ENCODE measurements around the gene ATP11A.

The ATP11A gene

DNA sequence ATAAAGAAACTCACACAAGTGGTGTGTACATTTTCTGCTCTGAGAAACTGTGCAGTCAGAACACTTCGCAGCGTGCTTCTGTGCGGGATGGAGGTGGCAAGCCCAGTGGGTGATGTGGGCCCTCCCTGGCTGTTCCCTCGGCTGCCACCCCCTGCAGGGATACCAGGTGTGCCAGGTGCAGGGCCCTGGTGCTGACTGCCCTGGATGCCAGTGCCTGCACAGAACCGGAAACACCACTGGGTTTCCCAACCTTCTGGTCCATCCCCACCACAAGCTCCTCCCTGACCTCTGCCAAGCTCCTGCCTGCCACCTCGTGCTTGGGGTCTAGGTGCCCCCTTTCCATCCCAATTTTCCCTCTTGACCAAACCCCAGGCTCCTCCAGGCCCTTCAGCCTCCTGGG lies 197.3 kb downstream of the ATP11A start:
- DNase-seq = no peak

DNA sequence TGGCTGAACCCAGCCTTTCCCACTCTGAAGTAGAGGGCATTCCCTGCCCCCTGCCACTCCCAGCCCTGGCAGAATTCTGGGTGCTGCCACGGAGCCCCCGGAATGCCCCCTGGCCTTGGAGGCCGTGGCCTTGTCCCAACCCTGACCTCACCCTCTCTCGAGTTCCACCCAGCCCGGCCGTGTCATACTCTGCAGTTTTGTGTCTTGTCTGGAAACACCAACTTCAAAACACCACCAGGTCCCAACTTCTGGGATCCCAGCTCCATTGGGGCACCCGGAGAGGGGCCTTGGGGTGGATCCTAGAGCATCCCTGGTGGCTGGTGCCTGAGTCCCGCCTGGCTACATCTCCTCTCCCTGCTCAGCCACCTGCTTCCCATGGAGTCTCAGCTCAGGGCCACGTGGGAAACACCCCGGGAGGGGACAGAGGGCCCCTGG lies 197.7 kb downstream of the ATP11A start:
- no peak for DNase-seq

DNA sequence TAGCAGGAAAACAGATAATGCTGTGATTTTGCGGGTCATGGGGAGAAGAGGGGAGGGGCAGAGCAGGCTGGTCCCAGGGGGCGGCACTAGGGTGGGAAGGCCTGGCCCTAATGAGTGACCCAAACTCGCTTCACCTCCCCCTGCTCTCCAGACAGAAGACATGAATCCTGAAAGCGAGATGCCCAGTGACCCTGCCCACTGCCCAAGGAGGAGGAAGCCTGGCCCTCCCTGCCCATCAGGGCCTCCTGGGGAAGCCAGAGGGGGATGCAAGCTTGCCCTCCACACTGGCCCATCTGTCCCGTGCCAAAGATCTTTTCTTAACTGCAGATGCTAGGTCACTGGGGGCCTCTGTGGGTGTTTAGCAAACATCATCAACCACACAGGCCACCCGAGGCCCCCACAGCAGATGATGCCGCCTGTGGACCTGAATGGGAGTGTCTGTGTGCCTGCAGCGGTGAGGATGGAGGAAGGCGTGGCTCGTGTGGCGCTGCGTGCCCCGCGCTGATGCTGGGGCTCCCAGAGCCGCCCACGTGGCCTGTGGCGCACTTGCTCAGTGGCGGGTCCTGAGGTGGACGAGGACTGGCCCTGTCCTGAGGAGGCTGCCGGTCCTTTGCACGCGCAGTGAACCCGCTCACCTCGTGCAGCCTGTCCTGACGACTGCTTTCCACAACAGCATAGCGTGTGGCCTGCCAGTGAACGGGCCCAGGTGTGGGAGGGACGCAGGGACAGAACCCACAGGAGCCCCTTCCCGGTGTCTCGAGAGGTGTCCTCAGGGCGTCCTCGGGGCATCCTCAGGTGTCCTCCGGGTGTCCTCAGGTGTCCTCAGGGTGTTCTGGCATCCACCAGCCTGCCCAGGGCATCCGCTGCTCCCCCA lies 198.6 kb downstream of the ATP11A start:
- DNase-seq = no peak

- DNase-seq = no peak
Measured at GRCh38 chr13:112889351-112890290, 199.8 kb downstream of the ATP11A start.

DNA sequence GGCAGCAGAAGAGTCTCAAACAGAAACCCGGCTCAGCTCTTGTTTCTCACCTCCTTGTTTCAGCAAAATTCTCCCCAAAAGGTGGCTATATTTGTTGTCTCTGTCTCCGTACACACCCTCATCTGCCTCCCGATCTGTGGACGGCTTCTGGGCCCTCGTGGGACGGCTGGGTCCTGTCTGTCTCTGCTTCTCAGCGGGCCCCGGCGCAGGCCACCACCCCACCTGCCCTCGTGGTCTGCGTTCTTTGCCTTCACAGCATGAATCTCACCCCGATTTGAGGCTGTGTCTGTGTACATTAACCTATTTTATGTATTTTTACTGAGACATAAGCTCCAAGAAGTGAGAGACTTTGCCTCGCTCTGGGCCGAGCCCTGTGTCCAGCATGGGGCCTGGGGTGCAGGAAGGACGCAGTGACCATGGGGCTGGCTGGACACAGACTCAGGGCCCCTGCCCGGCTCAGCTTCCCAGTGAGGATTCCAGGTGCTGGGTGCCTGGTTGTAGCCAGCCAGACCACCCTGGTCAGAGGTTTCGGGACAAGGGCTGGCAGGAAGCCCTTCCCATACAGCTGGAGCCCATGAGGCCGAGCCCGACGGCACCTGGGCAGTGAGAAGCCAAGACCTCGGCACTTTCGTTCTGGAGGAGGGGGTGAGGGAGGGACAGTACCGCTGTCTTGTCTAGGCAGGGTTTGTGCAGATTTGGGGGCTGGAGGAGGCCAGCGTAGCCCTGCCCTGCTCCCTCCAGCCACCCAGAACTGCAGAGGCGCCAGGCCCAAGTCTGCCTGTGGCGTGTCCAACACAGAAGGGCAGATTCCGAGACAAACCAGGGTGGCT lies 200.7 kb downstream of the ATP11A start:
- no peak for DNase-seq

GRCh38 chr13:112891477-112892401 lies 201.9 kb downstream of the ATP11A start:
- DNase-seq = no peak

DNA sequence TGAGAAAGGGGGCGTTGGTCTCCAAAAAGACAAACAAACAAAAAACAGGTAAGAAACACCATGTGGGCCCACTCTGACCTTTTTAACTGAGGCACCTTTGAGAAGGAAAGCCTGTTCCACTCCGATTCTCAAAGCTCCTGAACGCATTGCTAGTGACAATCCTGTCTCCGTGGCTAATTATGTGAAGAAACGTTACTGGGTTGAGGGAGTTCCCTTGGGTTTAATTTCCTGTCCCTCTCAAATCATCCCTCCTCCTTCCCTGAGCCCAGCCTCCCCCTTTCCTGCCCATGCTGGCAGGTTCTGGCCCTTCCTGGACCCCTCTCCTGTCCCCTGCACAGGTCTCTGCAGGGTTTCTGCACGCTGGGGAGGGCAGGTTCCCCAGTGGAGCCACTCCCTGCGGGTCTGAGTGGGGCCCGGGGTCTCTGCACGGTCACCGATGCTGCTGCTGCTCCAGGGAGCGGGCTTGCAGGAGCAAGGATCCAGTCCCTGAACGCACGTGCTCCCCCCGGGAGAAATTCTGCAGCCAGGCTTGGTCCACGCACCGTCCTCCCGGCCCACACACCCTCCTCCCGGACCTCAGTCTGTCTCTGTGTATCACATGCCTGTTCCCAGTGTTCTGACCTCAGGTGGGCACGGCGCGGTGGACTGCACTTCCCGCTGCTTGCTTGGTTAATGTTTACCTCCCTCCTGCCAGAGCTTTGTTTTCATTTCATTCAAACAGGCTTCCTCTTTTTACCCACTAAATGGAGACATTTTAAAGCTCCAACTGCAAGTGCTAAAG lies 202.8 kb downstream of the ATP11A start:
- no peak for DNase-seq

GRCh38 chr13:112893207-112893569 lies 203.3 kb downstream of the ATP11A start:
- DNase-seq = no peak

DNA sequence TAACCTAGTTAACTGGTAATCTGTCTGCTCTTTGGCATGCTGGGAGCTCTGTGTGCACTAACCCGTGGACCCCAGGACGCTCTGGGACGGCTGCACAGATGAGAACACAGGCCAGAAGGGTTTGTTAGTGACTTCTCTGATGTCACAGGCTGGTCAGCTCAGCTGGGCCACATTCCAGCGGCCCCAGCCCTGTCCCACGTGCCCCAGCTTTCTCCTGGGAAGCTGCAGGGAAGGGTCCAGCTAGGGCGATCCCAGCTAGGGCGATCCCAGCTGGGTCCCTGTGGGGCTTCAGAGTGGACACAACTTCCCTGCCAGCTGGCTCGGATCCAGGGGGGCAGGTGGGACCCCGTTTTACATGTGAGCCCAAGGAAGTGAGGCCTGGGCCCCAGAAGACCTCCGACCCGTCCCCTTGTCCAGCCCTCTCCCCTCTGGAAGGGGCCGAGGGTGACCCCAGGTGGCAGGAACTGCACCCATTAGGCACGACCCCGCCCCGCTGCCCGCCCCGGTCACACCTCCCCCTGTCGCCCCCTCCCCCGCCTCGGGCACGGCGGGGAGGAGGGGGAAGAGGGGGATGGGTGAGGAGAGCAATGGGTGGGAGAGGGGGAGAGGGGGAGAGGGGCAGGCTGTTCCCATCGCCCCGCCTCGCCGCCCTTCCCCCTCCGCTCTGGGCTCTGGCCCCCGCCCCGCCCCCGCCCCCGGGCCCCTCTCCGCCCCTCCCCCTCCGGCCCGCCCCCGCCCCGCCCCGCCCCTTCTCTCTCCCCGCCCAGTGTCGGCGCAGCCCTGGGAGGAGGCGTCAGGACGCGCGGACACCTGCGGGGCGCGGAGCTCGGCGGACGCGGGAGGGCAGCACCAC lies 204.0 kb downstream of the ATP11A start:
- DNase-seq = no peak

GRCh38 chr13:112894423-112894672 lies 204.5 kb downstream of the ATP11A start:
- no peak for DNase-seq

- no peak for DNase-seq
Measured at GRCh38 chr13:112894673-112895481, 205.0 kb downstream of the ATP11A start.

DNA sequence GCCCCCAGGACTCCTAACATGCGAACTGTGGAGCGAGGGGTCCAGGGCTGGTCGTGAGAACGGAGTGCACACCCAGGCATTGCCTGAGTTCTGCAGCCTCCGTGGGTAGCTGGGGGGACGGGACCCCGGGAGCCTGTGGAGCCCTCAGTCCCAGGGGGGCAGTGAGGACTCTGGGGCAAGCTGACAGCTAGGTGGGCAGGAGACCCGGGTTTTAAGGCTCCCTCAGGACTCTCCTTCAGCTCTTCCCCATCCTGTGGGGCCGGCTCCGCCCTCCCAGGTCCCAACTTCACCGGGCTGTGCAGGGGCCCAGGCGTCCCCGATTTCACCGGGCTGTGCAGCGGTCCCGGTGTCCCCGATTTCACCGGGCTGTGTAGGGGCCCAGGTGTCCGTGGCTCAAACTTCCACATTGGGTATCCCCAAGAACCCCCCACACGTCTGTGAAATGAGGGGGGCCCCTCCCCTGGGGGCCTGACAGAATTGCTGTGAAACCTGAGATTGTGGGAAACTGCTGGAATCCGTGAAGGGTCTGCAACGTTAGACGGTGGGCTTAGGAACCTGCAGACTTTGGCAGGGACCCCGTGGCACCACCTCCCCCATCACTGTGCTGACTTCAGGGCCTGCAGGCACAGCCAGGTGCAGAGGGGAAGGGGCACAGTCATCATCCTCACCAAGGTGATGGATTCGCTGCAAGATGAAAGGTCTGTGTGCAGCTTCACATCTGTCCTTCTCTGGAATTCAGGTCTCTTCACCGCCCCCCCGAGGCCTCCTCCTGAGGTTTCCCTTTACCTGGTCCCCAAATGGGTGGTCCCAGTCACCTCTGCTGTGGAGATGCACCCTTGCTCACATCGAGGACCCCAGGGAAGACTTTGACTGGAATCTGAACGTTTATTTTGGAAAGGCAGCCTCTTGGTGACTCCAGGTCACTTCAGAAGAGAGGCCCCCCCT lies 206.0 kb downstream of the ATP11A start:
- DNase-seq = no peak

DNA sequence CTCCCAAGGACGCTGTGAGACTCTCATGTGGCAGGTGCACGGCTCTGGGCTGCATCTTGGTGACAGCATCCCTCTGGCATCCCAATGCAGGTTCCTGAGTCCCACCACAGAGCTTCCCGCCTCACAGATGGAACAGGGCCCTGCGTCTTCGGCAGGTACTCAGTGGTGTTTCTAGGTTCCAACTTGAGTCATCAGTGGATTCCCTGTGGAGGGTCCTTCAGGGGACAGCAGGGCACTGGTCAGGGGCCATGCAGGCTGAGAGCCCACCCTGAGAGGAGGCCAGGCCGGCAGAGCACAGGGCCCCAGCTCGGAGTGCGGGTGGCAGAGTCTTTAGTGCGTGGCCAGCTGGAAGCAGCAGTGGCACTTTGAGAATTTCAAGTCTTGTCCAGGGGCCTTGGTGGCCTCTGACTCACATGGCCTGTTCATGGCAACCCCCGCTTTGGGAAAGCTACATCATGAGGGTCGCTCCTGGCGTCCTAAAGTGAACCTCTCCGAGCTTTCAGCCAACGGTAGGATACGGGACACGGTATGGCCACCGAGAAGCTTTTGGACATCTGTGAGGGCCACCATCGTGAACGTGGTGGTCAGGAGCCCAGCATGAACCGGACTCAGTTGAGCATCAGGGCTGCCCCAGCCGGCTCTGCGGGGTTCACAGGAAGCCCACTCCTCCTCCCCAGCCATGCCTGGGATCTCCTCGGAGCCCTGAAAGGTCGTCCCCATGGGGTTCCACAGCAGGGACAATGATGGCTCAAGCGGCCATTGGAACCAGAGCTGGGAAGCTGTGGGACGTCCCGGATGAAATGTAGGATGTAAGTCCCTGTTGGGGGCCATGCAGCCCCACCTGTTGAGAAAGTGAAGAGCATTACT lies 207.1 kb downstream of the ATP11A start:
- no peak for DNase-seq

DNA sequence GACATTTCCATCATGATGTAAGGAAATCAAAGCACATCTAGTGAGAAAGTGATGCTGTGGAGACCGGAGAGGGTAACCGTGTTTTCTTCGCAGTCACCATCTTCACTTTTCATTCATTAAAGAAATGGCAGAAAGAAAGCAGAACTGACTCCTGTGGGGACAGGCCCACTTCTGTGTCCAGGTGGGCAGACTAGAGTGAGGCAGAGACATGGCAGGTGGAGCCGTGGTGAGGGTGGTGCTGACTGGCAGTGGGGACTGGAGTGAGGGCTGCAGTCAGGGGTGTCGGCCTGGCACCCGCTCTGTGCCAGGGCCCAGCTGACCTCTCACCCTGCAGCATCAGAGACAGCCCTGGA lies 207.7 kb downstream of the ATP11A start:
- no peak for DNase-seq

- no peak for DNase-seq
Measured at GRCh38 chr13:112897956-112898620, 208.2 kb downstream of the ATP11A start.

DNA sequence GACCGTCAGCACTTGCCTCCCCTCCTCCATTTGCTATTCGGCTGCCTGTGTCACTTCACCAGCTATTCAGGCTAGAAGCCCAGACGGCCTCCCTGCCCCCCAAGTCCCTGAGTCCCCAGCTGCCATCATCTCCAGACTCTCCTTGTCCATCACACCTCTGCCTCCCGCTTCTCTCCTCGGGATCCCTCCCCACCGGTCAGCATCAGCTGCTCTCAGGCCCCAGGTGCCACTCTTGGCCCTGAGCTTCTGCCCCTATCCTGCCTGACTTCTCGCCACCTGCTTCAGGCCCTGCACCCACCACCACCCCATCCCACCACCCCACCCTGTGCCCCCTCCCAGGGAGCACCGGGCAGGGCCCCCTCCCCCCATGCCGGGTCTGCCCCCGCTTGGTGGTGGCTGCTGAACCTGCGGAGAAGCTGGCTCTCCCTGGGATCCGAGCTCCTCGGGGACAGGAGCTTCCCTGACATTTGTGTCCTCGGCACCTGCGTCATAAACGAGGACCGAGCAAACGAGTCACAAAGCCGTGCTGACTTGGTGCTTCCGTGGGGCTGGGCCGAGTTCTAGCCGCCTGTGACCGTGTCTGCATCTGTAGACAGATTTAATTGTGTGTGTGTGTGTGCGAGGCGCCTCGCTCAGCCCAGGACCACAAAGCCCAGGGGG lies 208.9 kb downstream of the ATP11A start:
- DNase-seq = no peak

Measured in stimulated activated CD8-positive, alpha-beta memory T cell treated with anti-CD3 and anti-CD28 coated beads, Interleukin-4, amount 100 ng/mL, for 48 hours (primary cell).